ENCODE results near the gene C6orf62. TPM values are rescaled to one million over a fixed set of nuclear protein-coding genes. Genes with fewer than 3 reads are reported as not detected.
"Not testable (repeated sequence)": the region's sequence is repeated elsewhere in the genome, so short reads cannot be mapped to it uniquely, and the experiment has no call there.

Gene C6orf62
- total RNA-seq = 100 to 1,000 TPM; 130 to 134 TPM

DNA sequence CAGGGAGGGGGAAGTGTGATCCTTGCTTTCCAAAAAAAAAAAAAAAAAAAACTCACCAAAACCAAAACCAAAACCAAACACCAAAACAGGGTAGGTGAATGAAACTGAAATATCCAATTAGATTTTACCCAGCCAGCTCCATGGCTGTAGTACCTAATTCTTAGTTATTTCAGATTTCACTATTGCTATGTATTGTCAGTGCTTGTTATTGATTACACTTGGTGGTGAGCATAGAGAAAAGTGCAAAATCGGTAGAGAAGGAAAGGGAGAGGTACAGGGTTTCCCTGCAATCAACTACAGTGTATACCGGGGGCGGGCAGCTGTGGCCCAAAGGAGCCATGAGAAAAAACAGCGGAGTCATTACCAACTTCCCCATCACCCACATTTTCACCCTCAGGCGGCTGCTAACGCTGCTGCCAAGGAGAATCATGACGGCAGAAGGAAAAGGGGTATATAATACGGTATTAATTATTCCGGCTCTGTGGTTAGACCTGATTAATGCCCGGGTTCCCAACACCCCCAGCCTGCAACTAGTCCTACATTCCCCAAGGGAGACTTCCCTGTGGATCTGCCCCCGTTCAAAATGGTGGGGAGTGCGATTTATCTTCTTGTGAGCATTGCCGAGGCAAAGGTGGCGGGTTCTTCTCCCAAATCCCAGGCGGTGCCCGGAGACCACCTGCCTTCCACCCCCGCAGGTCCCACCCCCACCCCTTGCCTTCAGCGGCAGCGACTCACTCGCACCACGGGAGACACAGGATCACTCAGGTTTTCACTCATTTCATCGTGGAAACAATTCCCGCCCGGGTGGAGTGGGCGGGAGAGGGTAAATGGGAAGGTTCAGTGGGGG lies at the start of gene C6orf62:
TSS of gene C6orf62 (minus strand) at position 30 of the 847 bp plus-strand sequence. CDS start 486 bp downstream, outside the sequence.
- intact Hi-C loops (cut with micrococcal nuclease) = loop anchor here (1.0 to 5.0 kb wide), 3 partner anchors 19 to 298 kb away; no protein-coding TSS in a partner anchor
- ChIA-PET CTCF (interaction anchor here (1.2 to 2.5 kb wide), 5 partner anchors 24 to 352 kb away, joined by 3 to 8 read pairs (median 5); no protein-coding TSS in a partner anchor), POLR2A (interaction anchor here (0.6 to 3.4 kb wide), 11 partner anchors 10 to 307 kb away, joined by 3 to 26 read pairs (median 3); partner anchors contain the start of genes ACOT13, GMNN, KIAA0319 and TDP2)
- peaks cover 55% of the 10 kb centered on the region for H3K36me3 Mint-ChIP-seq
- H3K4me3 Mint-ChIP-seq = peak within 1 kb of the TSS; percentile 100
- H3K9me3 Mint-ChIP-seq = no peaks in the 10 kb centered on the region
- H3K27ac Mint-ChIP-seq = peak within 1 kb of the TSS; percentile 99
- peaks cover 43% of the 10 kb centered on the region for H3K4me1 Mint-ChIP-seq (ENCODE audit: low read depth)
- DNase-seq = peak; percentile 82
- H3K27me3 Mint-ChIP-seq = peaks cover 1% of the 10 kb centered on the region

DNA sequence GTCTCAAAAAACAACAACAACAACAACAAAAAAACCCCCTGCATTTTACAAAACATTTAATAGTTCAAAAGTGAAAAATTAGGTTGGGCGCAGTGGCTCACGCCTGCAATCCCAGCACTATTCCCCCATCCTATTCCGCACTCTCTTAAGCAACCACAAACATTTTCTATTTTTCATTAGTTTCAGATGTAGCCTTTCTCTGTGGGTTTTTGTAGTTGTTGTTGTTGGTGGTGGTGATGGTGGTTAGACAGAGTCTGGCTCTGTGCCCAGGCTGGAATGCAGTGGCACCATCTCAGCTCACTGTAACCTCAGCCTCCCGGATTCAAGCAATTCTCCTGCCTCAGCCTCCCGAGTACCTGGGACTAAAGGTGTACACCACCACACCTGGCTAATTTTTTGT lies 49.4 kb upstream of the C6orf62 start:
- H3K4me3 Mint-ChIP-seq = no peak overlapping the region

DNA sequence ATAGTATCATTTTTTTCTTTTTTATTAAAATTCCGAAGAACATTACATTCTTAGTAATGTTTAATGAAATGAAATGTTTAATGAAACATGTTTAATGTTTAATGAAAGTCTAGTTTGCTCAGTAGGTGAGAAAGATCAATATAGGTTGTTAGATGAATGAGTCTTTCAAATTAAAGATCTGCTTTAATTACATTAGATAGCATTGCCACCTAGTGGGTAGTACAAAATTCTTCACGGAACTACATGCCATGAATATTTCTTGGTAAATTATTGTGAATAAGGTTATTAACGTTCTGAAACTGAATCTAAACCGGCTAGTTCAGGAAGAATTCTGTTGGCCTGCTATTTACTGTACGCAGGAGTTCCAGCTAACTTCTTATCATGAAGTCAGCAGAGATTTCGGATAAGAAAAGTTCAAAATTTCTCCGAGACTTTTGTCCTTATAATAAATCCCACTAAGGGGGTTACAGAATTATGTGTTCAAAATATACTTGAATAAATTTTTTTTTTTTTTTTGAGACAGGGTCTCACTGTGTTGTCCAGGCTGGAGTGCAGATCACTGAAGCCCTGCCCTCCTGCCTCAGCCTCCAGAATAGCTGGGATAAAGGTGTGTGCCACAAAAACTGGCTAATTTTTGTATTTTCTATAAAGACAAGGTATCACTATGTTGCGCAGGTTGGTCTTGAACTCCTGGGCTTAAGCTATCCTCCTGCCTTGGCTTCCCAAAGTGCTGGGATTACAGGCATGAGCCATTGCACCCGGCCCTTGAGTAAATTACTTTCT lies 47.9 kb upstream of the C6orf62 start:
- DNase-seq = no peak
- Mint-ChIP-seq H3K4me1 (ENCODE audit: low read depth) (peaks cover 4% of the 10 kb centered on the region), H3K27me3 (no peaks in the 10 kb centered on the region), H3K4me3 (no peak overlapping the region), H3K27ac (no peak overlapping the region), H3K9me3 (no peaks in the 10 kb centered on the region), H3K36me3 (no peaks in the 10 kb centered on the region)
- ChIA-PET CTCF (interaction anchor here (0.7 to 7.1 kb wide), 14 partner anchors 24 to 484 kb away, joined by 3 to 117 read pairs (median 4); partner anchors contain the start of genes ACOT13, C6orf62 and TDP2), POLR2A (interaction anchor here (0.7 kb wide), 1 partner anchor 66 kb away, joined by 6 read pairs; no protein-coding TSS in a partner anchor)
- intact Hi-C loops (cut with micrococcal nuclease) = loop anchor here (1.0 to 10.0 kb wide), 5 partner anchors 48 to 482 kb away; partner anchors contain the start of gene C6orf62

More for the DNA sequence above, 49.4 kb upstream of the C6orf62 start:
- peaks cover 2% of the 10 kb centered on the region for H3K4me1 Mint-ChIP-seq (ENCODE audit: low read depth)
- POLR2A ChIA-PET = interaction anchor here (0.6 kb wide), 1 partner anchor 335 kb away, joined by 3 read pairs; no protein-coding TSS in a partner anchor
- no peaks in the 10 kb centered on the region for H3K27me3 Mint-ChIP-seq
- intact Hi-C loops (cut with micrococcal nuclease) = loop anchor here (5.0 to 10.0 kb wide), 2 partner anchors 336 to 484 kb away; no protein-coding TSS in a partner anchor
- H3K27ac Mint-ChIP-seq = no peak overlapping the region
- CTCF ChIA-PET = interaction anchor here (1.1 to 7.1 kb wide), 4 partner anchors 50 to 250 kb away, joined by 3 to 117 read pairs (median 8); partner anchors contain the start of gene C6orf62
- no peaks in the 10 kb centered on the region for H3K36me3 Mint-ChIP-seq
- no peaks in the 10 kb centered on the region for H3K9me3 Mint-ChIP-seq
- DNase-seq = no peak

DNA sequence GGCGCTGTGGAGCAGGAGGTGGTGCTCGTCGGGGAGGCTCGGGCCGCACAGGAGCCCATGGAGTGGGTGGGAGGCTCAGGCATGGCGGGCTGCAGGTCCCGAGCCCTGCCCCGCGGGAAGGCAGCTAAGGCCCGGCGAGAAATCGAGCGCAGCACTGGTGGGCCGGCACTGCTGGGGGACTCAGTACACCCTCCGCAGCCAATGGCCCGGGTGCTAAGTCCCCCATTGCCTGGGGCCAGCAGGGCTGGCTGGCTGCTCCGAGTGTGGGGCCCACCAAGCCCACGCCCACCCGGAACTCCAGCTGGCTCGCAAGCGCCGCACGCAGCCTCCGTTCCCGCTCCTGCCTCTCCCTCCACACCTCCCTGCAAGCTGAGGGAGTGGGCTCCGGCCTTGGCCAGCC lies 47.0 kb upstream of the C6orf62 start:
- DNase-seq; H3K27ac Mint-ChIP-seq; H3K36me3 Mint-ChIP-seq; POLR2A ChIA-PET; H3K27me3 Mint-ChIP-seq; H3K9me3 Mint-ChIP-seq; H3K4me3 Mint-ChIP-seq; H3K4me1 Mint-ChIP-seq (ENCODE audit: low read depth): not testable (repeated sequence)
- CTCF ChIA-PET = interaction anchor here (0.7 to 7.1 kb wide), 10 partner anchors 52 to 483 kb away, joined by 3 to 117 read pairs (median 3); partner anchors contain the start of genes ACOT13 and TDP2
- intact Hi-C loops (cut with micrococcal nuclease) = loop anchor here (1.0 to 10.0 kb wide), 5 partner anchors 47 to 481 kb away; partner anchors contain the start of gene C6orf62

DNA sequence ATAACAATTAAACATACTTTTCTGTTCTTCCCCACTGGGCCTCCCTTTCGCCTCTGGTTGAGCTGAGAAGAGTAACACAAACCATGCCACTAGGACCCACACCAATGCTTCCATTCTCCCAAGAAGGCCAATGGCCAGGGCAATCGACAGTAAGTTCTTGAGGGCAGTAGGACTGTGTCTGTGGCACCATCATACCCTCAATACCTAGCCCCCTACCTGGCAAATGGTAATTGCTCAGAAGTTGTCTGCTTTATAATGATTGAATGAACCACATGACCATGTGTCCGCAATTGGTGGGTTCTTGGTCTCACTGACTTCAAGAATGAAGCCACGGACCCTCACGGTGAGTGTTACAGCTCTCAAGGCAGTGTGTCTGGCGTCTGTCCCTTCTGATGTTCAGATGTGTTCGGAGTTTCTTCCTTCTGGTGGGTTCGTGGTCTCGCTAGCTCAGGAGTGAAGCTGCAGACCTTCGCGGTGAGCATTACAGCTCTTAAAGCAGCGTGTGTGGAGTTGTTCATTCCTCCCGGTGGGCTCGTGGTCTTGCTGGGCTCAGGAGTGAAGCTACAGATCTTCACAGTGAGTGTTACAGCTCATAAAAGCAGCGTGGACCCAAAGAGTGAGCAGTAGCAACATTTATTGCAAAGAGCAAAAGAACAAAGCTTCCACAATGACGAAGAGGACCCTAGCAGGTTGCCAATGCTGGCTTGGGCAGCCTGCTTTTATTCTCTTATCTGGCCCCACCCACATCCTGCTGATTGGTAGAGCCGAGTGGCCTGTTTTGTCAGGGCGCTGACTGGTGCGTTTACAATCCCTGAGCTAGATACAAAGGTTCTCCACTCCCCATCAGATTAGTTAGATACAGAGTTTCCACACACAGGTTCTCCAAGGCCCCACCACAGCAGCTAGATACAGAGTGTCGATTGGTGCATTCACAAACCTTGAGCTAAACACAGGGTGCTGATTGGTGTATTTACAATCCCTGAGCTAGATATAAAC lies 46.2 kb upstream of the C6orf62 start:
- H3K4me3 Mint-ChIP-seq; POLR2A ChIA-PET; H3K27ac Mint-ChIP-seq; H3K9me3 Mint-ChIP-seq; H3K27me3 Mint-ChIP-seq; H3K4me1 Mint-ChIP-seq (ENCODE audit: low read depth); DNase-seq; H3K36me3 Mint-ChIP-seq: not testable (repeated sequence)
- intact Hi-C loops (cut with micrococcal nuclease) = loop anchor here (5.0 to 10.0 kb wide), 2 partner anchors 333 to 480 kb away; no protein-coding TSS in a partner anchor
- CTCF ChIA-PET = interaction anchor here (0.6 to 7.1 kb wide), 9 partner anchors 51 to 482 kb away, joined by 3 to 117 read pairs (median 3); partner anchors contain the start of genes ACOT13 and TDP2

DNA sequence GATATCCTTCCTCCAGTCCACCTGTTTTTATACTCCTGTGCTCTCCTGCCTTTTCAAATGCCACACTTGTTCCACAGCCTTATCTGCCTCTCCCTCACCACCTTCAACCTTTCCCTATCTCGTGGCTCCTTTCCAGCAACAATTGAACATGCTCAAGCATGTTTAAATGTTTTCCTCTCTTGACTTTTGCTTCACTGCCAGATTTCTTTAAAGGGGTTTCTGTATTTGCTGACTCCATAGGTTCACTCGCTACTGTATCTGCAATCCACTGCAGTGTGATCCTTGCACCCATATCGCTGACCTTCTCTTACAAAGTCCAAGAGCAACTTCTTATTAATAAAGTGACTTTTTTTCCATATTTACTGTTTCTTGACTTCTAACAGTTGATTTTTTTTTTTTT lies 44.6 kb upstream of the C6orf62 start:
- no peak for DNase-seq
- ChIA-PET POLR2A (no interaction called here), CTCF (interaction anchor here (7.1 kb wide), 1 partner anchor 181 kb away, joined by 117 read pairs; no protein-coding TSS in a partner anchor)
- Mint-ChIP-seq H3K4me3 (no peak overlapping the region), H3K27ac (no peak overlapping the region), H3K9me3 (no peaks in the 10 kb centered on the region), H3K4me1 (ENCODE audit: low read depth) (peaks cover 5% of the 10 kb centered on the region), H3K27me3 (no peaks in the 10 kb centered on the region), H3K36me3 (no peaks in the 10 kb centered on the region)
- intact Hi-C loops (cut with micrococcal nuclease) = loop anchor here (10.0 kb wide), 1 partner anchor 479 kb away; no protein-coding TSS in a partner anchor

DNA sequence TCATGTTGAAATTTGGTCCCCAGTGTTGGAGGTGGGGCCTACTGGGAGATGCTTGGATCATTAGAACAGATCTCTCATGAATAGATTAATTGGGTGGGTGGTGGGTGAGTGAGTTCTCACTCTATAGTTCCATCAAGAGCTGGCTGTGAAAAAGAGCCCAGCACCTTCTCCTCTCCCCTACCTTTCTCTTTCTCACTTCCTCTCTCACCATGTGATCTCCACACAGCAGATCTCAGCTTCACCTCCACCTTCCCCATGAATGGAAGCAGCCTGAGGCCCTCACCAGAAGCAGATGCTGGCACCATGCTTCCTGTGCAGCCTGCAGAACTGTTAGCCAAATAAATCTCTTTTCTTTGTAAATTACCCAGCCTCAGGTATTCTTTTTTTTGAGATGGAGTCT lies 42.9 kb upstream of the C6orf62 start:
- Mint-ChIP-seq H3K4me3 (no peak overlapping the region), H3K36me3 (no peaks in the 10 kb centered on the region), H3K27me3 (no peaks in the 10 kb centered on the region), H3K27ac (no peak overlapping the region), H3K9me3 (no peaks in the 10 kb centered on the region), H3K4me1 (ENCODE audit: low read depth) (peaks cover 5% of the 10 kb centered on the region)
- intact Hi-C loops (cut with micrococcal nuclease) = loop anchor here (10.0 kb wide), 1 partner anchor 477 kb away; no protein-coding TSS in a partner anchor
- ChIA-PET CTCF (interaction anchor here (1.2 to 1.4 kb wide), 2 partner anchors 178 to 181 kb away, joined by 3 to 4 read pairs; no protein-coding TSS in a partner anchor), POLR2A (no interaction called here)
- no peak for DNase-seq

DNA sequence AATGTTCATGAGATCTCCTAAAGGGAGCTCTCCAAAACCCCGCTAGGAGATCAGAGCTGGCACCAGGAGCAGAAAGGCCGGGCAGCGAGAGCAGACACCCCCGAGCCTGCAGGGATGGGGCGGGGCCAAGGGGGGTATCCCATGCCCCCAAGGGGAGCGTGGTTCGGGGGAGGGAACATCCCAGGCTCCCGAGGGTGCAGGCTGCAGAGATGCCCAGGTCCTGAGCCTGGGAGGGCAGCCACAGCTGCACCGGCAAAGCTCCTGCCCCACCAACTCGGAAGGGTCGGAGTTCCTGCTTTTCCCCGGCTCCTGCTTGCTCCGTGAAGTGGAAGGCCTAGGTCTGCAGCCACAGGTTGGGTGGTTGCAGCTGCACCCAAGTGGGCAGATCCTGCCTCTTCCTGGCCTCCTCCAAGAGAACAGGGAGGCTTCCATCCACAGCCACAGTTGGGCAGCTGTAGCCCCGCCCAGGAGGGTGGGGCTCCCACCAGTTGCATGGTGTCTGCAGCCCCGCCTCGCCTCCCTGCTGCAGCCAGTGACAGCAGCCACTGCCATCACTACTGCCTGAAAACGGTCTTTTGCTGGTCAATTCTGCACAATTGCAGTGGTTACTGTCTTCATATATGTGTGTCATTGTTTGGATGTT lies 42.4 kb upstream of the C6orf62 start:
- ChIA-PET CTCF (interaction anchor here (0.6 to 1.4 kb wide), 3 partner anchors 177 to 310 kb away, joined by 3 to 4 read pairs (median 3); no protein-coding TSS in a partner anchor), POLR2A (no interaction called here)
- H3K36me3 Mint-ChIP-seq = no peaks in the 10 kb centered on the region
- no peak for DNase-seq
- H3K27me3 Mint-ChIP-seq = no peaks in the 10 kb centered on the region
- no peak overlapping the region for H3K27ac Mint-ChIP-seq
- H3K4me1 Mint-ChIP-seq (ENCODE audit: low read depth) = peaks cover 5% of the 10 kb centered on the region
- no peak overlapping the region for H3K4me3 Mint-ChIP-seq
- intact Hi-C loops (cut with micrococcal nuclease) = loop anchor here (10.0 kb wide), 1 partner anchor 477 kb away; no protein-coding TSS in a partner anchor
- H3K9me3 Mint-ChIP-seq = no peaks in the 10 kb centered on the region

DNA sequence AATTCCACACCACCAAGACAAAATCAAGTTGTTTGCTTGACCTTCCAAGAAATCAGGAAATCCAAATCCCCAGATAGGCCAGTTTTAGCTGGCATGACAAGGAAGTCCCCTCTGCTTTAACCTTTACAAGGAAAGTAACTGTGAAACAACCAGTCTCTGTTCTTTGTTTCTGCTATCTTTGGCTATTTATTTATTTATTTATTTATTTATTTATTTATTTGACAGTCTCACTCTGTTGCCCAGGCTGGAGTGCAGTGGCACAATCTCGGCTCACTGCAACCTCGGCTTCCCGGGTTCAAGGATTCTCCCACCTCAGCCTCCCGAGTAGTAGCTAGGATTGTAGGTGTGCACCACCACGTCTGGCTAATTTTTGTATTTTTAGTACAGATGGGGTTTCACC lies 41.3 kb upstream of the C6orf62 start:
- no peaks in the 10 kb centered on the region for H3K9me3 Mint-ChIP-seq
- intact Hi-C loops (cut with micrococcal nuclease) = loop anchor here (10.0 kb wide), 1 partner anchor 475 kb away; no protein-coding TSS in a partner anchor

DNA sequence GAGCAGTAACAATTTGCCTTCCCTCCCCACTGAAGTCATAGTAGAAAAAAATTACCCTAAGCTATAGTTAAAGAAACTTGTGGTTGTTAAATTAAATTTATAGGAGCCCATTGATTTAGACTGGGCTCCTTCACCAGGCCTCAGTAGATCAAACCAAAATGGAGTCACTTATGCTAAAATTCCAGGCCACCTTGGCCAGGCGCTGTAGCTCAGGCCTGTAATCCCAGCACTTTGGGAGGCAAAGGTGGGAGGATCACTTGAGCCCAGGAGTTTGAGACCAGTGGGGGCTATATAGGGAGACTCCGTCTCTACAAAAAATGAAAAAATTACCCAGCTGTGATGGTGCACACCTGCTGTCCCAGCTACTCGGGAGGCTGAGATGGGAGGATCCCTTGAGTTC lies 40.8 kb upstream of the C6orf62 start:
- no peaks in the 10 kb centered on the region for H3K9me3 Mint-ChIP-seq
- no peak overlapping the region for H3K27ac Mint-ChIP-seq
- CTCF ChIA-PET = interaction anchor here (1.6 kb wide), 1 partner anchor 38 kb away, joined by 4 read pairs; no protein-coding TSS in a partner anchor
- DNase-seq = no peak
- H3K27me3 Mint-ChIP-seq = no peaks in the 10 kb centered on the region
- intact Hi-C loops (cut with micrococcal nuclease) = loop anchor here (10.0 kb wide), 1 partner anchor 475 kb away; no protein-coding TSS in a partner anchor
- POLR2A ChIA-PET = no interaction called here
- H3K36me3 Mint-ChIP-seq = no peaks in the 10 kb centered on the region
- H3K4me3 Mint-ChIP-seq = no peak overlapping the region
- peaks cover 3% of the 10 kb centered on the region for H3K4me1 Mint-ChIP-seq (ENCODE audit: low read depth)

More for the DNA sequence above, 41.3 kb upstream of the C6orf62 start:
- Mint-ChIP-seq H3K36me3 (no peaks in the 10 kb centered on the region), H3K4me1 (ENCODE audit: low read depth) (peaks cover 3% of the 10 kb centered on the region), H3K27me3 (no peaks in the 10 kb centered on the region), H3K4me3 (no peak overlapping the region), H3K27ac (no peak overlapping the region)
- ChIA-PET CTCF (interaction anchor here (1.0 to 1.6 kb wide), 2 partner anchors 13 to 38 kb away, joined by 3 to 4 read pairs; no protein-coding TSS in a partner anchor), POLR2A (no interaction called here)
- no peak for DNase-seq
